Kidney glomerular epithelial cell (primary cell): Measurements from ENCODE around the gene FBRSL1.

ENCODE experiments used
- DNase-seq: peaks from one replicate; lab custom pipeline; 2025; lab: John Stamatoyannopoulos, UW

Gene FBRSL1

GRCh38 chr12:132484183-132484890, 5.6 kb upstream of the FBRSL1 start:
- DNase-seq, result no peak

- no peak for DNase-seq
These were observed 5.0 kb upstream of the FBRSL1 start for GRCh38 chr12:132484891-132485441.

GRCh38 chr12:132485619-132486018, 4.3 kb upstream of the FBRSL1 start:
- no peak for DNase-seq

GRCh38 chr12:132486168-132486567, 3.8 kb upstream of the FBRSL1 start:
- DNase-seq, result no peak

GRCh38 chr12:132486576-132486975, 3.4 kb upstream of the FBRSL1 start:
- no peak for DNase-seq

GRCh38 chr12:132487311-132487741, 2.6 kb upstream of the FBRSL1 start:
- DNase-seq, result no peak

GRCh38 chr12:132488127-132489077, 1.5 kb upstream of the FBRSL1 start:
- DNase-seq, result no peak

GRCh38 chr12:132489078-132489601, 811 bp upstream of the FBRSL1 start:
- DNase-seq, result no peak

- no peak for DNase-seq
These were observed 629 bp downstream of the FBRSL1 start for GRCh38 chr12:132490422-132491137.

- DNase-seq, result peak; percentile 2
These were observed 1.2 kb downstream of the FBRSL1 start for GRCh38 chr12:132491138-132491663.

GRCh38 chr12:132491761-132492378, 1.9 kb downstream of the FBRSL1 start:
- no peak for DNase-seq

- DNase-seq, result no peak
These were observed 2.6 kb downstream of the FBRSL1 start for GRCh38 chr12:132492522-132492921.

- no peak for DNase-seq
These were observed 3.0 kb downstream of the FBRSL1 start for GRCh38 chr12:132492951-132493350.

- no peak for DNase-seq
These were observed 3.7 kb downstream of the FBRSL1 start for GRCh38 chr12:132493482-132494178.

- no peak for DNase-seq
These were observed 4.6 kb downstream of the FBRSL1 start for GRCh38 chr12:132494294-132495164.

GRCh38 chr12:132495165-132495544, 5.2 kb downstream of the FBRSL1 start:
- DNase-seq, result no peak

GRCh38 chr12:132495629-132496357, 5.8 kb downstream of the FBRSL1 start:
- DNase-seq, result no peak

GRCh38 chr12:132496358-132496669, 6.4 kb downstream of the FBRSL1 start:
- DNase-seq, result no peak

- DNase-seq, result no peak
These were observed 6.8 kb downstream of the FBRSL1 start for GRCh38 chr12:132496710-132497109.
